GM12872 (cell line): ENCODE results near the gene ADCY2.

Source experiments
- TF ChIP-seq, protein P1 (sequence below): IDR thresholded peaks from 3 replicates; pipeline ENCODE4 v1.5.1; 2011; ENCODE audit warnings: low read depth, mild to moderate bottlenecking, low read length, moderate library complexity; ENCODE audit not compliant: insufficient read depth

ADCY2 gene

GRCh38 chr5:7754490-7754889 is 358.6 kb downstream of the ADCY2 start:
- TF ChIP-seq, protein P1, sequence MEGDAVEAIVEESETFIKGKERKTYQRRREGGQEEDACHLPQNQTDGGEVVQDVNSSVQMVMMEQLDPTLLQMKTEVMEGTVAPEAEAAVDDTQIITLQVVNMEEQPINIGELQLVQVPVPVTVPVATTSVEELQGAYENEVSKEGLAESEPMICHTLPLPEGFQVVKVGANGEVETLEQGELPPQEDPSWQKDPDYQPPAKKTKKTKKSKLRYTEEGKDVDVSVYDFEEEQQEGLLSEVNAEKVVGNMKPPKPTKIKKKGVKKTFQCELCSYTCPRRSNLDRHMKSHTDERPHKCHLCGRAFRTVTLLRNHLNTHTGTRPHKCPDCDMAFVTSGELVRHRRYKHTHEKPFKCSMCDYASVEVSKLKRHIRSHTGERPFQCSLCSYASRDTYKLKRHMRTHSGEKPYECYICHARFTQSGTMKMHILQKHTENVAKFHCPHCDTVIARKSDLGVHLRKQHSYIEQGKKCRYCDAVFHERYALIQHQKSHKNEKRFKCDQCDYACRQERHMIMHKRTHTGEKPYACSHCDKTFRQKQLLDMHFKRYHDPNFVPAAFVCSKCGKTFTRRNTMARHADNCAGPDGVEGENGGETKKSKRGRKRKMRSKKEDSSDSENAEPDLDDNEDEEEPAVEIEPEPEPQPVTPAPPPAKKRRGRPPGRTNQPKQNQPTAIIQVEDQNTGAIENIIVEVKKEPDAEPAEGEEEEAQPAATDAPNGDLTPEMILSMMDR = no peak

- TF ChIP-seq, protein P1 = peak; percentile 88
Measured at GRCh38 chr5:7754997-7755596, 359.2 kb downstream of the ADCY2 start.

GRCh38 chr5:7755958-7756357 is 360.0 kb downstream of the ADCY2 start:
- TF ChIP-seq, protein P1 = no peak

GRCh38 chr5:7756453-7756852 is 360.5 kb downstream of the ADCY2 start:
- TF ChIP-seq, protein P1 = no peak

GRCh38 chr5:7759257-7759871 is 363.4 kb downstream of the ADCY2 start:
- TF ChIP-seq, protein P1 = no peak

GRCh38 chr5:7759951-7760580 is 364.1 kb downstream of the ADCY2 start:
- TF ChIP-seq, protein P1 = no peak

DNA sequence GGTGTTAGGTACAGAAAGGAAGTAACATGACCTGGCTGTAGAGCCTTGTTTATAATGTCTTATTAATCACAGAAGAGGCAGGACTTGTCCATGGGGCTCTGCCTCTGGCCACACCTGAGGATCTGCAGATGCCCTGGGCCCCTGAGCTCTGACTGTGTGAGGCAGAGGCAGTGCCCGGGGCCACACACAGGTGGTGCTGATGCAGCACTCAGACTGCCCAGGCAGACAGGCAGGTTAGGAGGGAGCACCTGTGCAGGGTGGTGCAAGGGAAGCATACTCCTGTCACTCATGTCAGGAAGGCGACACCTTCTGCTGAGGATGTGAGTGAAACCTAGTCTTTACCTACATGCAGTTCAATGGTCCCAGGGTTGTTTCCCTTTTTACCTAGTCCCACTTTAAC is 366.3 kb downstream of the ADCY2 start:
- TF ChIP-seq, protein P1 = peak; percentile 22; the same call in 1 of the 3 replicates
